Peyer's patch (tissue), 4 donors: ENCODE results near the gene MTG2.

Source experiments
- POLR2A ChIP-seq, 2 donors: fragments of 450-650 bp; IDR thresholded peaks; one replicate each; pipeline ENCODE4 v1.5.1; 2017; ENCODE audit warnings: antibody characterized with exemption in 2 of 2, mild to moderate bottlenecking in 2 of 2, moderate library complexity in 2 of 2
- TF ChIP-seq, protein P1 (sequence below), 6 experiments: fragments of 450-650 bp in 4 of 6; fragments of 200-600 bp in 2 of 6; sonication (generic) in 1 of 6; IDR thresholded peaks; one replicate each; pipeline ENCODE4 v1.5.1; 2017 to 2019; ENCODE audit warnings: antibody characterized with exemption in 6 of 6, mild to moderate bottlenecking in 3 of 6, moderate library complexity in 1 of 6

GRCh38 chr20:62238569-62239277 lies 55.9 kb downstream of the MTG2 start:
- TF ChIP-seq, protein P1, sequence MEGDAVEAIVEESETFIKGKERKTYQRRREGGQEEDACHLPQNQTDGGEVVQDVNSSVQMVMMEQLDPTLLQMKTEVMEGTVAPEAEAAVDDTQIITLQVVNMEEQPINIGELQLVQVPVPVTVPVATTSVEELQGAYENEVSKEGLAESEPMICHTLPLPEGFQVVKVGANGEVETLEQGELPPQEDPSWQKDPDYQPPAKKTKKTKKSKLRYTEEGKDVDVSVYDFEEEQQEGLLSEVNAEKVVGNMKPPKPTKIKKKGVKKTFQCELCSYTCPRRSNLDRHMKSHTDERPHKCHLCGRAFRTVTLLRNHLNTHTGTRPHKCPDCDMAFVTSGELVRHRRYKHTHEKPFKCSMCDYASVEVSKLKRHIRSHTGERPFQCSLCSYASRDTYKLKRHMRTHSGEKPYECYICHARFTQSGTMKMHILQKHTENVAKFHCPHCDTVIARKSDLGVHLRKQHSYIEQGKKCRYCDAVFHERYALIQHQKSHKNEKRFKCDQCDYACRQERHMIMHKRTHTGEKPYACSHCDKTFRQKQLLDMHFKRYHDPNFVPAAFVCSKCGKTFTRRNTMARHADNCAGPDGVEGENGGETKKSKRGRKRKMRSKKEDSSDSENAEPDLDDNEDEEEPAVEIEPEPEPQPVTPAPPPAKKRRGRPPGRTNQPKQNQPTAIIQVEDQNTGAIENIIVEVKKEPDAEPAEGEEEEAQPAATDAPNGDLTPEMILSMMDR (IDR thresholded peaks at IDR 0.05) = no peak
- no peak for TF ChIP-seq POLR2A (IDR thresholded peaks at IDR 0.05)
